ENCODE results near the gene ZNRD2. TPM values are rescaled to one million over a fixed set of nuclear protein-coding genes. Genes with fewer than 3 reads are reported as not detected.

The ZNRD2 gene
- total RNA-seq, 1 experiment from 2014 or later, result 126 TPM

DNA sequence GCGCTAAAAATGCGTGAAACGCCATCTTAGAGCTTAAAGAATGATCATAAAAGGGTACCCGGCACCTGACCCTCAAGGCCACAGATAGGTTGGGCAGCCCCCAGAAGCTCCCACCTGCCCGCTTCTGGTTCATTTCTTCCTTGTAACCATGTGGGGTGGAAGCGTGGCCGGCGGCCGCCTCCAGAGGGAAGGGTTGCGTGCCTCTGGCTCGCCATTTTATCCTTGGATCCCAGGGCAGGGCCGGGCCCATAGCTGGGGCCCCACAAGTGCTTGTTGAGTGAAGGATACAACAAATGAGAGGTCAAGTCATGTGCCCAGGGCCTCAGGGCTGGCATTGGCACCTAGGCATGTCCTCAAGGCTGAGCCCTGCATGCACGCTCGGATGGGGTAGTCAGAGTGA is 51.2 kb downstream of the ZNRD2 start:
- H3K27ac ChIP-seq (ENCODE audit: low read length), result no peak overlapping the region
- peaks cover 10% of the 10 kb centered on the region for H3K4me1 ChIP-seq (ENCODE audit: insufficient read depth, low read length)
- no peak for TF ChIP-seq EZH2phosphoT487 (IDR thresholded peaks at IDR 0.05; ENCODE audit: borderline replicate concordance, low read length)
- TF ChIP-seq EZH2 (IDR thresholded peaks at IDR 0.05; ENCODE audit: low read length, unreplicated experiment), result no peak
- TF ChIP-seq, protein P1, sequence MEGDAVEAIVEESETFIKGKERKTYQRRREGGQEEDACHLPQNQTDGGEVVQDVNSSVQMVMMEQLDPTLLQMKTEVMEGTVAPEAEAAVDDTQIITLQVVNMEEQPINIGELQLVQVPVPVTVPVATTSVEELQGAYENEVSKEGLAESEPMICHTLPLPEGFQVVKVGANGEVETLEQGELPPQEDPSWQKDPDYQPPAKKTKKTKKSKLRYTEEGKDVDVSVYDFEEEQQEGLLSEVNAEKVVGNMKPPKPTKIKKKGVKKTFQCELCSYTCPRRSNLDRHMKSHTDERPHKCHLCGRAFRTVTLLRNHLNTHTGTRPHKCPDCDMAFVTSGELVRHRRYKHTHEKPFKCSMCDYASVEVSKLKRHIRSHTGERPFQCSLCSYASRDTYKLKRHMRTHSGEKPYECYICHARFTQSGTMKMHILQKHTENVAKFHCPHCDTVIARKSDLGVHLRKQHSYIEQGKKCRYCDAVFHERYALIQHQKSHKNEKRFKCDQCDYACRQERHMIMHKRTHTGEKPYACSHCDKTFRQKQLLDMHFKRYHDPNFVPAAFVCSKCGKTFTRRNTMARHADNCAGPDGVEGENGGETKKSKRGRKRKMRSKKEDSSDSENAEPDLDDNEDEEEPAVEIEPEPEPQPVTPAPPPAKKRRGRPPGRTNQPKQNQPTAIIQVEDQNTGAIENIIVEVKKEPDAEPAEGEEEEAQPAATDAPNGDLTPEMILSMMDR (conservative IDR thresholded peaks at IDR 0.05; ENCODE audit: low read depth, low read length), result no peak
- no peak overlapping the region for H3K4me2 ChIP-seq (ENCODE audit: low read length)
- H3K79me2 ChIP-seq (ENCODE audit: low read length), result peaks cover 34% of the 10 kb centered on the region
- H3K9me3 ChIP-seq (ENCODE audit: low read length), result no peaks in the 10 kb centered on the region
- CTCF ChIA-PET, result no interaction called here
- H3K9me2 ChIP-seq (replicated peaks; ENCODE audit: low read length), result no peaks in the 10 kb centered on the region
- intact Hi-C loops (cut with micrococcal nuclease), result no loop called here
- no peak overlapping the region for H3K4me3 ChIP-seq (ENCODE audit: low read length)
- no TSS peak for BruUV-seq (replicated peaks)
- ATAC-seq (no peak), DNase-seq (no peak)
- no peak overlapping the region for H2AFZ ChIP-seq (ENCODE audit: low read length)
- peaks cover 14% of the 10 kb centered on the region for H4K20me1 ChIP-seq (ENCODE audit: low read length)
- POLR2A ChIA-PET (ENCODE audit: unreplicated experiment), result no interaction called here
- H3K27me3 ChIP-seq (ENCODE audit: low read length), result no peaks in the 10 kb centered on the region
- H3F3A ChIP-seq (ENCODE audit: low read length, unreplicated experiment), result no peaks in the 10 kb centered on the region
- peaks cover 53% of the 10 kb centered on the region for H3K36me3 ChIP-seq (ENCODE audit: low read depth, low read length)
- H3K9ac ChIP-seq (ENCODE audit: low read length), result no peak overlapping the region

Other genes starting within 250 kb of the ZNRD2 start
- gene DPF2, start 236.6 kb upstream of the ZNRD2 start, total RNA-seq (2014; rRNA removed), result 45.8 and 63.1 TPM in 2 replicates
- gene TIGD3, start 215.7 kb upstream of the ZNRD2 start, total RNA-seq (2014; rRNA removed), result 1.3 and 1.6 TPM in 2 replicates
- 12.7 and 13.1 TPM in 2 replicates for gene SLC25A45, start 187.8 kb upstream of the ZNRD2 start, total RNA-seq (2014; rRNA removed)
- gene FRMD8, start 183.8 kb upstream of the ZNRD2 start, total RNA-seq (2014; rRNA removed), result 68.3 and 93.2 TPM in 2 replicates
- 47.9 and 96.6 TPM in 2 replicates for gene NEAT1, start 147.7 kb upstream of the ZNRD2 start, total RNA-seq (2014; rRNA removed)
- gene MALAT1, start 71.4 kb upstream of the ZNRD2 start, total RNA-seq (2014; rRNA removed), result 1,345 and 2,062 TPM in 2 replicates
- 201 and 262 TPM in 2 replicates for gene SCYL1, start 45.4 kb upstream of the ZNRD2 start, total RNA-seq (2014; rRNA removed)
- gene LTBP3, start 12.1 kb upstream of the ZNRD2 start, total RNA-seq (2014; rRNA removed), result 197 and 233 TPM in 2 replicates
- 76.3 and 87.7 TPM in 2 replicates for gene FAM89B, start 2.1 kb downstream of the ZNRD2 start, total RNA-seq (2014; rRNA removed)
- 126 and 200 TPM in 2 replicates for gene EHBP1L1, start 5.6 kb downstream of the ZNRD2 start, total RNA-seq (2014; rRNA removed)
- gene KCNK7, start 25.3 kb downstream of the ZNRD2 start, total RNA-seq (2014; rRNA removed), result 0.58 and 0.69 TPM in 2 replicates
- gene MAP3K11, start 43.7 kb downstream of the ZNRD2 start, total RNA-seq (2014; rRNA removed), result 80.1 and 106 TPM in 2 replicates
- 53.6 and 69.9 TPM in 2 replicates for gene PCNX3, start 45.3 kb downstream of the ZNRD2 start, total RNA-seq (2014; rRNA removed)
- 113 and 161 TPM in 2 replicates for gene SIPA1, start 67.6 kb downstream of the ZNRD2 start, total RNA-seq (2014; rRNA removed)
- gene RELA, start 92.4 kb downstream of the ZNRD2 start, total RNA-seq (2014; rRNA removed), result 70.3 and 84.2 TPM in 2 replicates
- 74.9 and 83.9 TPM in 2 replicates for gene KAT5, start 141.8 kb downstream of the ZNRD2 start, total RNA-seq (2014; rRNA removed)
- 96.2 and 172 TPM in 2 replicates for gene RNASEH2C, start 150.3 kb downstream of the ZNRD2 start, total RNA-seq (2014; rRNA removed)
- 24.2 and 31.4 TPM in 2 replicates for gene AP5B1, start 210.5 kb downstream of the ZNRD2 start, total RNA-seq (2014; rRNA removed)
- 17.1 and 18.1 TPM in 2 replicates for gene OVOL1, start 216.6 kb downstream of the ZNRD2 start, total RNA-seq (2014; rRNA removed)